ENCODE measurements around the gene LCAT.
"Not testable (repeated sequence)": the region's sequence is repeated elsewhere in the genome, so short reads cannot be mapped to it uniquely, and the experiment has no call there.

DNA sequence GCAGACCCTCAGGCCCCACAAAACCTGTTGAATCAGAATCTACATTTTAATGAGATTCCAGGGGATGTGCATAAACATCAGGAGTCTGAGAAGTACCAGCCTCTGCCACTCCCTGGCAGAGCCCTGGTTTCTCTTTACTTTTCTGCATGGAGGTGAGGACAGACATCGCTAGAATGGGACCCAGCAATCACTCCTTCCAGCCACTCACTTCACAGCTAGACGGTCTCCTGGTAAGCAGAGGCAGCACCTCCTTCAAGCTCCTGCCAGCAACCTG is 28.5 kb downstream of the LCAT start:
- not testable (repeated sequence) for TF ChIP-seq CTCF, POLR2A (IDR thresholded peaks at IDR 0.05)
